ENCODE data around the gene SLC48A1. TPM values are rescaled to one million over a fixed set of nuclear protein-coding genes. Genes with fewer than 3 reads are reported as not detected.

The SLC48A1 gene
- polyA plus RNA-seq, 3 donors, result 41.9 to 51.3 (median 47.4) TPM

- DNase-seq (ENCODE audit: extremely low read depth in 1 of 11, low read depth in 9 of 11, low spot score in 4 of 11), result no peak
Observed at GRCh38 chr12:47783821-47784819, 11.1 kb downstream of the SLC48A1 start.

- DNase-seq (ENCODE audit: extremely low read depth in 1 of 11, low read depth in 9 of 11, low spot score in 4 of 11), result no peak
Observed at GRCh38 chr12:47785036-47785886, 12.2 kb downstream of the SLC48A1 start.

- no peak for DNase-seq (ENCODE audit: extremely low read depth in 1 of 11, low read depth in 9 of 11, low spot score in 4 of 11)
Observed at GRCh38 chr12:47785887-47786661, 13.0 kb downstream of the SLC48A1 start.

- DNase-seq (ENCODE audit: extremely low read depth in 1 of 11, low read depth in 9 of 11, low spot score in 4 of 11), result no peak
Observed at GRCh38 chr12:47786662-47787280, 13.7 kb downstream of the SLC48A1 start.

- DNase-seq (ENCODE audit: extremely low read depth in 1 of 11, low read depth in 9 of 11, low spot score in 4 of 11), result no peak
Observed at GRCh38 chr12:47787596-47788319, 14.7 kb downstream of the SLC48A1 start.

GRCh38 chr12:47789141-47789540 lies 16.1 kb downstream of the SLC48A1 start:
- DNase-seq (ENCODE audit: extremely low read depth in 1 of 11, low read depth in 9 of 11, low spot score in 4 of 11), result no peak

- DNase-seq (ENCODE audit: extremely low read depth in 1 of 11, low read depth in 9 of 11, low spot score in 4 of 11), result no peak
Observed at GRCh38 chr12:47789712-47790489, 16.9 kb downstream of the SLC48A1 start.

GRCh38 chr12:47790676-47791350 lies 17.8 kb downstream of the SLC48A1 start:
- DNase-seq (ENCODE audit: extremely low read depth in 1 of 11, low read depth in 9 of 11, low spot score in 4 of 11), result no peak

GRCh38 chr12:47791351-47791746 lies 18.3 kb downstream of the SLC48A1 start:
- DNase-seq (ENCODE audit: extremely low read depth in 1 of 11, low read depth in 9 of 11, low spot score in 4 of 11), result no peak

- no peak for DNase-seq (ENCODE audit: extremely low read depth in 1 of 11, low read depth in 9 of 11, low spot score in 4 of 11)
Observed at GRCh38 chr12:47791874-47792273, 18.8 kb downstream of the SLC48A1 start.

GRCh38 chr12:47793015-47793681 lies 20.1 kb downstream of the SLC48A1 start:
- no peak for DNase-seq (ENCODE audit: extremely low read depth in 1 of 11, low read depth in 9 of 11, low spot score in 4 of 11)

GRCh38 chr12:47794679-47795078 lies 21.6 kb downstream of the SLC48A1 start:
- no peak for DNase-seq (ENCODE audit: extremely low read depth in 1 of 11, low read depth in 9 of 11, low spot score in 4 of 11)

- DNase-seq (ENCODE audit: extremely low read depth in 1 of 11, low read depth in 9 of 11, low spot score in 4 of 11), result no peak
Observed at GRCh38 chr12:47795121-47795813, 22.2 kb downstream of the SLC48A1 start.

- no peak for DNase-seq (ENCODE audit: extremely low read depth in 1 of 11, low read depth in 9 of 11, low spot score in 4 of 11)
Observed at GRCh38 chr12:47795814-47796411, 22.9 kb downstream of the SLC48A1 start.

GRCh38 chr12:47797441-47797840 lies 24.4 kb downstream of the SLC48A1 start:
- no peak for DNase-seq (ENCODE audit: extremely low read depth in 1 of 11, low read depth in 9 of 11, low spot score in 4 of 11)
